HepG2 (cell line): ENCODE data around the gene CD4. TPM values are rescaled to one million over a fixed set of nuclear protein-coding genes. Genes with fewer than 3 reads are reported as not detected.

ENCODE experiments used
- ERF ChIP-seq: IDR thresholded peaks from 2 replicates; pipeline ENCODE4 v1.6.1; 2018; ENCODE audit warnings: missing biosample characterization, missing genetic modification reagents
- GABPA ChIP-seq, 2 experiments: IDR thresholded peaks; 2 replicates each; pipeline ENCODE4 v1.6.1; 2011 to 2016; ENCODE audit warnings: low read depth in 2 of 2, low read length in 1 of 2, missing biosample characterization in 1 of 2, missing genetic modification characterization in 1 of 2
- MAF1 ChIP-seq: sonication (generic); formaldehyde crosslinking; IDR thresholded peaks from 2 replicates; pipeline ENCODE4 v1.5.0; 2020; ENCODE audit warnings: missing genetic modification reagents, borderline replicate concordance
- PHF20 ChIP-seq: sonication (generic); formaldehyde crosslinking; IDR thresholded peaks from 2 replicates; pipeline ENCODE4 v1.5.0; 2020; ENCODE audit warnings: mild to moderate bottlenecking, missing genetic modification reagents
- SP4 ChIP-seq: sonication (generic); formaldehyde crosslinking; IDR thresholded peaks from 2 replicates; pipeline ENCODE4 v1.8.1; 2023; ENCODE audit warnings: mild to moderate bottlenecking, missing genetic modification reagents
- SP5 ChIP-seq: IDR thresholded peaks from 2 replicates; pipeline ENCODE4 v1.6.1; 2016; ENCODE audit warnings: low read depth, borderline replicate concordance
- ZFY ChIP-seq: sonication (generic); formaldehyde crosslinking; IDR thresholded peaks from 2 replicates; pipeline ENCODE4 v1.4.0; 2020; ENCODE audit warnings: missing genetic modification reagents
- ZNF530 ChIP-seq: sonication (generic); formaldehyde crosslinking; IDR thresholded peaks from 2 replicates; pipeline ENCODE4 v1.5.0; 2020; ENCODE audit warnings: low read depth, mild to moderate bottlenecking, missing genetic modification reagents
- ZNF891 ChIP-seq: sonication (generic); formaldehyde crosslinking; IDR thresholded peaks from 2 replicates; pipeline ENCODE4 v1.5.0; 2020; ENCODE audit warnings: mild to moderate bottlenecking, missing genetic modification reagents
- polyA plus RNA-seq, 8 experiments: library from polyadenylated mRNA; depleted of rRNA in 3 of 8; stranded (reverse) in 7 of 8; unstranded in 1 of 8; fragments of >200 nt; fragmentation: Illumina TruSeq in 4 of 8; extraction: Trizol in 4 of 8; gene quantifications; 2 replicates each; pipeline versions ENCODE4 v1.2.1 to v1.2.3, GENCODE V29; 2011 to 2016; ENCODE audit warnings: low read depth in 4 of 8, missing spikeins in 1 of 8, mixed read lengths in 1 of 8; ENCODE audit not compliant: insufficient read depth in 1 of 8
- total RNA-seq, 5 experiments: library from RNA; depleted of rRNA; stranded (reverse); fragments of >200 nt; fragmentation: Illumina TruSeq; extraction: Trizol; gene quantifications; 2 replicates each; pipeline ENCODE4 v1.2.3, GENCODE V29; 2016; ENCODE audit warnings: low read depth in 1 of 5
- TF ChIP-seq, protein P1 (sequence below), 2 experiments: sonication (generic) in 1 of 2; formaldehyde crosslinking in 1 of 2; IDR thresholded peaks; 2 replicates each; pipeline versions ENCODE4 v1.4.0 to v1.6.1; 2018 to 2020; ENCODE audit warnings: missing genetic modification reagents in 2 of 2, borderline replicate concordance in 1 of 2, low read depth in 1 of 2, mild to moderate bottlenecking in 1 of 2, missing biosample characterization in 1 of 2
- TF ChIP-seq, protein P2 (sequence below): sonication (generic); formaldehyde crosslinking; IDR thresholded peaks from 2 replicates; pipeline ENCODE4 v1.4.0; 2020; ENCODE audit warnings: missing genetic modification reagents
- TF ChIP-seq, protein P3 (sequence below): sonication (generic); formaldehyde crosslinking; IDR thresholded peaks from 2 replicates; pipeline ENCODE4 v1.8.1; 2023; ENCODE audit warnings: missing genetic modification reagents, mild to moderate bottlenecking, borderline replicate concordance
- TF ChIP-seq, protein P4 (sequence below): sonication (generic); formaldehyde crosslinking; IDR thresholded peaks from 2 replicates; pipeline ENCODE4 v1.4.0; 2020; ENCODE audit warnings: low read depth, mild to moderate bottlenecking, missing genetic modification reagents
- TF ChIP-seq, protein P5 (sequence below): sonication (generic); formaldehyde crosslinking; IDR thresholded peaks from 2 replicates; pipeline ENCODE4 v1.4.0; 2020; ENCODE audit warnings: missing genetic modification reagents
- TF ChIP-seq, protein P6 (sequence below): sonication (generic); formaldehyde crosslinking; conservative IDR thresholded peaks from 2 replicates; pipeline ENCODE4 v1.4.0; 2020; ENCODE audit warnings: missing genetic modification reagents
- TF ChIP-seq, protein P7 (sequence below): sonication (generic); formaldehyde crosslinking; IDR thresholded peaks from 2 replicates; pipeline ENCODE4 v1.8.1; 2023; ENCODE audit warnings: mild to moderate bottlenecking, missing genetic modification reagents

The CD4 gene
- total and polyA plus RNA-seq, 2 of the 13 experiments (the other 11 are each of a cell fraction or from before 2014, with no cell fraction given), result 0.07 to 0.95 TPM

DNA sequence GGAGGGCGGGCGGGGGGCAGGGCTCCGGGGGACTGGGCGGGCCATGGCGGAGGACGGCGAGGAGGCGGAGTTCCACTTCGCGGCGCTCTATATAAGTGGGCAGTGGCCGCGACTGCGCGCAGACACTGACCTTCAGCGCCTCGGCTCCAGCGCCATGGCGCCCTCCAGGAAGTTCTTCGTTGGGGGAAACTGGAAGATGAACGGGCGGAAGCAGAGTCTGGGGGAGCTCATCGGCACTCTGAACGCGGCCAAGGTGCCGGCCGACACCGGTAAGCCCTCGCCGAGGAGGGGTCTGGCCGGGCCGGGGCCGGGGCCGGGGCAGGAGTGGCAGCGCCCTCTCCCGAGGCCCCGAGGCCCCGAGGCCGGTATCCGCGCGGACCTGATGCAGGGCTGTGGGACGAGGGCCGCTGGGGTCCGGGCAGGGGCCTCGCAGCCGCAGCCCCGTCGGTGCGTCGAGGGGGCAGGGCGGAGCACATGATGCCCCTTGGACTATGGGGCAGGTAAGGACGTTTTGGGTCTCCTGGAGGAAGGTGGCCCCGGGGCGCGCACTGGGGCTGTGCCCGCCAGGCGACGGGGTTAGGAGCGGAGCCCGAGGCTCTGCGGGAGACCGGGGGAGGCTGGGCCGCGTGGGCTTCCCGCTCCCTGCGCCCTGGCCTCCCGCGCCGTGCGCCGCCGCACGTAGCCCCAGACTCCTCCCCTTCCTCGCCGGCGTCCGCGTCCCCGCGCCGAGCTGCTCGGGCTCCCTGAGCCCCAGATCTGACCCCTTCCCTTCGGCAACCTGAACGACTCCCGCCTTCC, 78.3 kb downstream of the CD4 start, which contains the start of gene TPI1 (continued):
- TF ChIP-seq, protein P1, sequence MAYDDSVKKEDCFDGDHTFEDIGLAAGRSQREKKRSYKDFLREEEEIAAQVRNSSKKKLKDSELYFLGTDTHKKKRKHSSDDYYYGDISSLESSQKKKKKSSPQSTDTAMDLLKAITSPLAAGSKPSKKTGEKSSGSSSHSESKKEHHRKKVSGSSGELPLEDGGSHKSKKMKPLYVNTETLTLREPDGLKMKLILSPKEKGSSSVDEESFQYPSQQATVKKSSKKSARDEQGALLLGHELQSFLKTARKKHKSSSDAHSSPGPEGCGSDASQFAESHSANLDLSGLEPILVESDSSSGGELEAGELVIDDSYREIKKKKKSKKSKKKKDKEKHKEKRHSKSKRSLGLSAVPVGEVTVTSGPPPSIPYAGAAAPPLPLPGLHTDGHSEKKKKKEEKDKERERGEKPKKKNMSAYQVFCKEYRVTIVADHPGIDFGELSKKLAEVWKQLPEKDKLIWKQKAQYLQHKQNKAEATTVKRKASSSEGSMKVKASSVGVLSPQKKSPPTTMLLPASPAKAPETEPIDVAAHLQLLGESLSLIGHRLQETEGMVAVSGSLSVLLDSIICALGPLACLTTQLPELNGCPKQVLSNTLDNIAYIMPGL (CRISPR knock-in tag; IDR thresholded peaks at IDR 0.05; ENCODE audit: borderline replicate concordance in 1 of 2, low read depth in 1 of 2), result peak; percentile 48 to 76; a peak in 3 of 4 replicates
- no peak; the same call in 1 of the 2 replicates for TF ChIP-seq PHF20 (CRISPR knock-in tag)
- TF ChIP-seq SP5 (CRISPR knock-in tag), result 0 out of 2 replicates have a peak, but pooled peaks have one; percentile 41
- peak; percentile 50; the same call in 1 of the 2 replicates for TF ChIP-seq ERF (CRISPR knock-in tag)
- TF ChIP-seq, protein P2, sequence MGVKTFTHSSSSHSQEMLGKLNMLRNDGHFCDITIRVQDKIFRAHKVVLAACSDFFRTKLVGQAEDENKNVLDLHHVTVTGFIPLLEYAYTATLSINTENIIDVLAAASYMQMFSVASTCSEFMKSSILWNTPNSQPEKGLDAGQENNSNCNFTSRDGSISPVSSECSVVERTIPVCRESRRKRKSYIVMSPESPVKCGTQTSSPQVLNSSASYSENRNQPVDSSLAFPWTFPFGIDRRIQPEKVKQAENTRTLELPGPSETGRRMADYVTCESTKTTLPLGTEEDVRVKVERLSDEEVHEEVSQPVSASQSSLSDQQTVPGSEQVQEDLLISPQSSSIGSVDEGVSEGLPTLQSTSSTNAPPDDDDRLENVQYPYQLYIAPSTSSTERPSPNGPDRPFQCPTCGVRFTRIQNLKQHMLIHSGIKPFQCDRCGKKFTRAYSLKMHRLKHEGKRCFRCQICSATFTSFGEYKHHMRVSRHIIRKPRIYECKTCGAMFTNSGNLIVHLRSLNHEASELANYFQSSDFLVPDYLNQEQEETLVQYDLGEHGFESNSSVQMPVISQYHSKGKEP (CRISPR knock-in tag), result peak; percentile 77; the same call in 1 of the 2 replicates
- TF ChIP-seq MAF1, result peak; percentile 66; the same call in 1 of the 2 replicates
- peak; percentile 72 for TF ChIP-seq ZFY (CRISPR knock-in tag)
- TF ChIP-seq, protein P3, sequence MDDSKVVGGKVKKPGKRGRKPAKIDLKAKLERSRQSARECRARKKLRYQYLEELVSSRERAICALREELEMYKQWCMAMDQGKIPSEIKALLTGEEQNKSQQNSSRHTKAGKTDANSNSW (CRISPR knock-in tag), result peak; percentile 45; the same call in 1 of the 2 replicates
- TF ChIP-seq, protein P4, sequence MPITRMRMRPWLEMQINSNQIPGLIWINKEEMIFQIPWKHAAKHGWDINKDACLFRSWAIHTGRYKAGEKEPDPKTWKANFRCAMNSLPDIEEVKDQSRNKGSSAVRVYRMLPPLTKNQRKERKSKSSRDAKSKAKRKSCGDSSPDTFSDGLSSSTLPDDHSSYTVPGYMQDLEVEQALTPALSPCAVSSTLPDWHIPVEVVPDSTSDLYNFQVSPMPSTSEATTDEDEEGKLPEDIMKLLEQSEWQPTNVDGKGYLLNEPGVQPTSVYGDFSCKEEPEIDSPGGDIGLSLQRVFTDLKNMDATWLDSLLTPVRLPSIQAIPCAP, result 0 out of 2 replicates have a peak, but pooled peaks have one; percentile 13
- TF ChIP-seq, protein P5, sequence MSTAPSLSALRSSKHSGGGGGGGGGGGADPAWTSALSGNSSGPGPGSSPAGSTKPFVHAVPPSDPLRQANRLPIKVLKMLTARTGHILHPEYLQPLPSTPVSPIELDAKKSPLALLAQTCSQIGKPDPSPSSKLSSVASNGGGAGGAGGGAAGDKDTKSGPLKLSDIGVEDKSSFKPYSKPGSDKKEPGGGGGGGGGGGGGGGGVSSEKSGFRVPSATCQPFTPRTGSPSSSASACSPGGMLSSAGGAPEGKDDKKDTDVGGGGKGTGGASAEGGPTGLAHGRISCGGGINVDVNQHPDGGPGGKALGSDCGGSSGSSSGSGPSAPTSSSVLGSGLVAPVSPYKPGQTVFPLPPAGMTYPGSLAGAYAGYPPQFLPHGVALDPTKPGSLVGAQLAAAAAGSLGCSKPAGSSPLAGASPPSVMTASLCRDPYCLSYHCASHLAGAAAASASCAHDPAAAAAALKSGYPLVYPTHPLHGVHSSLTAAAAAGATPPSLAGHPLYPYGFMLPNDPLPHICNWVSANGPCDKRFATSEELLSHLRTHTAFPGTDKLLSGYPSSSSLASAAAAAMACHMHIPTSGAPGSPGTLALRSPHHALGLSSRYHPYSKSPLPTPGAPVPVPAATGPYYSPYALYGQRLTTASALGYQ (CRISPR knock-in tag), result 0 out of 2 replicates have a peak, but pooled peaks have one; percentile 35
- TF ChIP-seq SP4, result peak; percentile 69; the same call in 1 of the 2 replicates
- peak; percentile 19; the same call in 1 of the 2 replicates for TF ChIP-seq ZNF891
- TF ChIP-seq GABPA (IDR thresholded peaks at IDR 0.05; ENCODE audit: low read depth, low read length), result no peak
- TF ChIP-seq GABPA (CRISPR knock-in tag; IDR thresholded peaks at IDR 0.05; ENCODE audit: low read depth), result no peak
- TF ChIP-seq, protein P6, sequence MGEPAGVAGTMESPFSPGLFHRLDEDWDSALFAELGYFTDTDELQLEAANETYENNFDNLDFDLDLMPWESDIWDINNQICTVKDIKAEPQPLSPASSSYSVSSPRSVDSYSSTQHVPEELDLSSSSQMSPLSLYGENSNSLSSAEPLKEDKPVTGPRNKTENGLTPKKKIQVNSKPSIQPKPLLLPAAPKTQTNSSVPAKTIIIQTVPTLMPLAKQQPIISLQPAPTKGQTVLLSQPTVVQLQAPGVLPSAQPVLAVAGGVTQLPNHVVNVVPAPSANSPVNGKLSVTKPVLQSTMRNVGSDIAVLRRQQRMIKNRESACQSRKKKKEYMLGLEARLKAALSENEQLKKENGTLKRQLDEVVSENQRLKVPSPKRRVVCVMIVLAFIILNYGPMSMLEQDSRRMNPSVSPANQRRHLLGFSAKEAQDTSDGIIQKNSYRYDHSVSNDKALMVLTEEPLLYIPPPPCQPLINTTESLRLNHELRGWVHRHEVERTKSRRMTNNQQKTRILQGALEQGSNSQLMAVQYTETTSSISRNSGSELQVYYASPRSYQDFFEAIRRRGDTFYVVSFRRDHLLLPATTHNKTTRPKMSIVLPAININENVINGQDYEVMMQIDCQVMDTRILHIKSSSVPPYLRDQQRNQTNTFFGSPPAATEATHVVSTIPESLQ (CRISPR knock-in tag), result peak; percentile 87; the same call in 1 of the 2 replicates
- TF ChIP-seq ZNF530 (CRISPR knock-in tag), result no peak
- TF ChIP-seq, protein P7, sequence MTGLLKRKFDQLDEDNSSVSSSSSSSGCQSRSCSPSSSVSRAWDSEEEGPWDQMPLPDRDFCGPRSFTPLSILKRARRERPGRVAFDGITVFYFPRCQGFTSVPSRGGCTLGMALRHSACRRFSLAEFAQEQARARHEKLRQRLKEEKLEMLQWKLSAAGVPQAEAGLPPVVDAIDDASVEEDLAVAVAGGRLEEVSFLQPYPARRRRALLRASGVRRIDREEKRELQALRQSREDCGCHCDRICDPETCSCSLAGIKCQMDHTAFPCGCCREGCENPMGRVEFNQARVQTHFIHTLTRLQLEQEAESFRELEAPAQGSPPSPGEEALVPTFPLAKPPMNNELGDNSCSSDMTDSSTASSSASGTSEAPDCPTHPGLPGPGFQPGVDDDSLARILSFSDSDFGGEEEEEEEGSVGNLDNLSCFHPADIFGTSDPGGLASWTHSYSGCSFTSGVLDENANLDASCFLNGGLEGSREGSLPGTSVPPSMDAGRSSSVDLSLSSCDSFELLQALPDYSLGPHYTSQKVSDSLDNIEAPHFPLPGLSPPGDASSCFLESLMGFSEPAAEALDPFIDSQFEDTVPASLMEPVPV (CRISPR knock-in tag), result 0 out of 2 replicates have a peak, but pooled peaks have one; percentile 84
